Fibroblast of lung (primary cell): ENCODE results near the gene RPL9. TPM values are rescaled to one million over a fixed set of nuclear protein-coding genes. Genes with fewer than 3 reads are reported as not detected.

ENCODE experiments used
- DNase-seq, 2 donors: peaks; one replicate each; pipeline versions ENCODE4 v3.0.0 to v3.0.0-alpha.2; 2010; ENCODE audit warnings: low read depth in 2 of 2
- H2AFZ ChIP-seq: 2 replicates; pipeline ENCODE4 v1.5.1; 2012; ENCODE audit warnings: low read length, control low read depth, inconsistent platforms
- H3K27ac ChIP-seq: 2 replicates; pipeline ENCODE4 v1.5.1; 2011; ENCODE audit warnings: low read length, control low read depth; ENCODE audit not compliant: insufficient read depth
- H3K27me3 ChIP-seq: 2 replicates; pipeline ENCODE4 v1.5.1; 2011; ENCODE audit warnings: mild to moderate bottlenecking, low read length; ENCODE audit not compliant: control insufficient read depth, insufficient read depth
- H3K36me3 ChIP-seq: 2 replicates; pipeline ENCODE4 v1.5.1; 2011; ENCODE audit warnings: low read length; ENCODE audit not compliant: control insufficient read depth, insufficient read depth
- H3K4me1 ChIP-seq: 2 replicates; pipeline ENCODE4 v1.5.1; 2011; ENCODE audit warnings: low read length; ENCODE audit not compliant: control insufficient read depth, insufficient read depth; ENCODE audit errors: extremely low read depth
- H3K4me2 ChIP-seq: 2 replicates; pipeline ENCODE4 v1.5.1; 2011; ENCODE audit warnings: low read length, control low read depth; ENCODE audit not compliant: insufficient read depth; ENCODE audit errors: extremely low read depth
- H3K4me3 ChIP-seq, 4 experiments: fragments of 200-600 bp in 1 of 4; sonication (generic) in 1 of 4; replicated peaks in 1 of 4; 2 replicates each; pipeline ENCODE4 v1.5.1; 2011 to 2016; ENCODE audit warnings: low read length in 4 of 4, low read depth in 3 of 4, mild to moderate bottlenecking in 3 of 4, control low read depth in 2 of 4, inconsistent platforms in 1 of 4, mixed read lengths in 1 of 4; ENCODE audit not compliant: insufficient read depth in 1 of 4; ENCODE audit errors: control extremely low read depth in 1 of 4
- H3K79me2 ChIP-seq: 2 replicates; pipeline ENCODE4 v1.5.1; 2012; ENCODE audit warnings: mild to moderate bottlenecking, low read length, inconsistent platforms; ENCODE audit not compliant: control insufficient read depth, insufficient read depth
- H3K9ac ChIP-seq: 2 replicates; pipeline ENCODE4 v1.5.1; 2011; ENCODE audit warnings: mild to moderate bottlenecking, low read length, control low read depth; ENCODE audit not compliant: insufficient read depth
- H3K9me3 ChIP-seq: 2 replicates; pipeline ENCODE4 v1.5.1; 2012; ENCODE audit warnings: low read depth, low read length; ENCODE audit not compliant: control insufficient read depth, insufficient read depth
- H4K20me1 ChIP-seq: 2 replicates; pipeline ENCODE4 v1.5.1; 2011; ENCODE audit warnings: low read length; ENCODE audit not compliant: control insufficient read depth, insufficient read depth; ENCODE audit errors: extremely low read depth
- EZH2 ChIP-seq: IDR thresholded peaks from 2 replicates; pipeline ENCODE4 v1.5.1; 2012; ENCODE audit warnings: low read length, control low read depth, mild to moderate bottlenecking; ENCODE audit errors: missing control alignments
- polyA plus RNA-seq, 2 donors: library from polyadenylated mRNA; depleted of rRNA in 1 of 2; stranded (reverse) in 1 of 2; unstranded in 1 of 2; fragments of >200 nt; gene quantifications; 2 replicates each; pipeline ENCODE4 v1.2.1, GENCODE V29; 2011 to 2012; ENCODE audit warnings: missing spikeins in 1 of 2
- total RNA-seq: library from RNA; depleted of rRNA; stranded (reverse); fragments of >200 nt; gene quantifications from 2 replicates; pipeline ENCODE4 v1.2.1, GENCODE V29; 2014
- TF ChIP-seq, protein P1 (sequence below), 2 donors: IDR thresholded peaks in 1 of 2; conservative IDR thresholded peaks in 1 of 2; 1 replicate in 1 of 2; 2 replicates in 1 of 2; pipeline ENCODE4 v1.5.1; 2011 to 2012; ENCODE audit warnings: low read length in 2 of 2, control low read depth in 1 of 2, inconsistent platforms in 1 of 2, low read depth in 1 of 2, mild to moderate bottlenecking in 1 of 2

The RPL9 gene
- total and polyA plus RNA-seq, 2 donors (not counting 1 experiment from before 2014, with no cell fraction given): 1,426 to 2,253 TPM

- TF ChIP-seq EZH2: no peak
- TF ChIP-seq, protein P1, sequence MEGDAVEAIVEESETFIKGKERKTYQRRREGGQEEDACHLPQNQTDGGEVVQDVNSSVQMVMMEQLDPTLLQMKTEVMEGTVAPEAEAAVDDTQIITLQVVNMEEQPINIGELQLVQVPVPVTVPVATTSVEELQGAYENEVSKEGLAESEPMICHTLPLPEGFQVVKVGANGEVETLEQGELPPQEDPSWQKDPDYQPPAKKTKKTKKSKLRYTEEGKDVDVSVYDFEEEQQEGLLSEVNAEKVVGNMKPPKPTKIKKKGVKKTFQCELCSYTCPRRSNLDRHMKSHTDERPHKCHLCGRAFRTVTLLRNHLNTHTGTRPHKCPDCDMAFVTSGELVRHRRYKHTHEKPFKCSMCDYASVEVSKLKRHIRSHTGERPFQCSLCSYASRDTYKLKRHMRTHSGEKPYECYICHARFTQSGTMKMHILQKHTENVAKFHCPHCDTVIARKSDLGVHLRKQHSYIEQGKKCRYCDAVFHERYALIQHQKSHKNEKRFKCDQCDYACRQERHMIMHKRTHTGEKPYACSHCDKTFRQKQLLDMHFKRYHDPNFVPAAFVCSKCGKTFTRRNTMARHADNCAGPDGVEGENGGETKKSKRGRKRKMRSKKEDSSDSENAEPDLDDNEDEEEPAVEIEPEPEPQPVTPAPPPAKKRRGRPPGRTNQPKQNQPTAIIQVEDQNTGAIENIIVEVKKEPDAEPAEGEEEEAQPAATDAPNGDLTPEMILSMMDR (conservative IDR thresholded peaks at IDR 0.05 in 1 of 2, IDR thresholded peaks at IDR 0.05 in 1 of 2; ENCODE audit: low read depth in 1 of 2, low read length in 2 of 2): no peak
- no peaks in the 10 kb centered on the region for H3K9me3 ChIP-seq
- no peak overlapping the region for H3K4me3 ChIP-seq
- no peaks in the 10 kb centered on the region for H3K79me2 ChIP-seq
- no peak overlapping the region for H2AFZ ChIP-seq
- H3K36me3 ChIP-seq: peaks cover 1% of the 10 kb centered on the region
- H3K27me3 ChIP-seq: no peaks in the 10 kb centered on the region
- H3K4me1 ChIP-seq: no peaks in the 10 kb centered on the region
- peak in 1 of 2 donors; percentile 23 for DNase-seq
- H3K4me2 ChIP-seq: no peak overlapping the region
- no peak overlapping the region for H3K27ac ChIP-seq
- H3K9ac ChIP-seq: no peak overlapping the region
- H4K20me1 ChIP-seq: no peaks in the 10 kb centered on the region
Observed at GRCh38 chr4:39495446-39496213, 36.9 kb upstream of the RPL9 start.

DNA sequence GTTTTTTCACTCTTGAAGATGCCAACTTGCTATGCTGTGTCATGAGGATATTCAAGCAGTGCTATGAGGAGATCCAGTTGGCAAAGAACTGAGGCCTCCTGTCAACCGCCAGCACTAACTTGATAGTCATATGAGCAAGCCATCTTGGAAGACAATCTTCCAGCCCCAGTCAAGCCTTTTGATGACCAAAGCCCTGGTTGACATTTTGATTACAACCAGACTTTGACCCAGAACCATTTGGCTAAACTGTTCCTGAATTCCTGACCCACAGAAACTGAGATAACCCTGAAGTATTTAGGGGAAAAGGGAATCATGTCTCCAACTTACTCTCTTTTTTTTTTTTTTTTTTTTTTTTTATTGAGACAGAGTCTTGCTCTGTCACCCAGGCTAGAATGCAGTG, 35.6 kb upstream of the RPL9 start:
- DNase-seq: no peak
- no peak for TF ChIP-seq EZH2
- TF ChIP-seq, protein P1 (conservative IDR thresholded peaks at IDR 0.05 in 1 of 2, IDR thresholded peaks at IDR 0.05 in 1 of 2; ENCODE audit: low read depth in 1 of 2, low read length in 2 of 2): no peak

DNA sequence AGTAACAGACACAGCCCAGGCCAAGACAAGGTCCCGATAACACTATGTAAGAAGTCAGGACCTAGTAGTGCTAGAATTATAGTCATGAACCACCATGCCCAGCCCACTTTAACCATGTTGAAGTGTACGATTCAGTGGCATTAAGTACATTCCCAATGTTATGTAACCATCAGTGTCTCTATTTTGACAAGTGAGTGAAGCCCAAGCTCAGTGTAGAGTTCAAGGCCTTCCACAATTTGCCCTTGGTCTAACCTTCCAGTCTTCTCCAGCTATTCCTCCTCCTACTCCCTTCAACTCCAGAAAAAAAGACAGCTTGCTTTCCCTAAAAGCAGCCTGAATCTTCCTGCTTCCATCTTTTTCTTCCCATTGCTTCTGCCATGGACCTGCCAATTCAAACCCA, 31.6 kb upstream of the RPL9 start:
- no peaks in the 10 kb centered on the region for H3K4me1 ChIP-seq
- no peak overlapping the region for H3K9ac ChIP-seq
- no peak overlapping the region for H3K27ac ChIP-seq
- H3K9me3 ChIP-seq: no peaks in the 10 kb centered on the region
- no peak overlapping the region for H3K4me2 ChIP-seq
- H3K36me3 ChIP-seq: no peaks in the 10 kb centered on the region
- TF ChIP-seq, protein P1 (conservative IDR thresholded peaks at IDR 0.05 in 1 of 2, IDR thresholded peaks at IDR 0.05 in 1 of 2; ENCODE audit: low read depth in 1 of 2, low read length in 2 of 2): no peak
- no peak for TF ChIP-seq EZH2
- no peak overlapping the region for H3K4me3 ChIP-seq
- no peaks in the 10 kb centered on the region for H3K27me3 ChIP-seq
- H3K79me2 ChIP-seq: no peaks in the 10 kb centered on the region
- no peak overlapping the region for H2AFZ ChIP-seq
- no peak for DNase-seq
- no peaks in the 10 kb centered on the region for H4K20me1 ChIP-seq

More for the DNA sequence above, 35.6 kb upstream of the RPL9 start:
- Histone ChIP-seq H3K27ac (no peak overlapping the region), H3K79me2 (no peaks in the 10 kb centered on the region), H3K9me3 (no peaks in the 10 kb centered on the region), H2AFZ (no peak overlapping the region), H3K4me3 (no peak overlapping the region), H3K27me3 (no peaks in the 10 kb centered on the region), H3K4me2 (no peak overlapping the region), H3K4me1 (no peaks in the 10 kb centered on the region), H3K36me3 (no peaks in the 10 kb centered on the region), H3K9ac (no peak overlapping the region), H4K20me1 (no peaks in the 10 kb centered on the region)
